WERI-Rb-1 (cell line): Measurements from ENCODE around the gene TMEM109.
A peak's percentile ranks its signal among the peaks of the same experiment; 100 is the strongest.

Source experiments
- DNase-seq: peaks from one replicate; pipeline ENCODE4 v3.0.0-alpha.2; 2020
- H3K27ac ChIP-seq: fragments of 250-450 bp; sonication (Bioruptor Pico); 2 replicates; pipeline ENCODE4 v1.5.1; 2020; ENCODE audit warnings: mild to moderate bottlenecking, moderate library complexity
- H3K27me3 ChIP-seq: fragments of 250-450 bp; sonication (Bioruptor Pico); 2 replicates; pipeline ENCODE4 v1.5.1; 2021; ENCODE audit warnings: mild to moderate bottlenecking, low read depth, moderate library complexity; ENCODE audit not compliant: insufficient read depth, severe bottlenecking
- H3K36me3 ChIP-seq: fragments of 250-450 bp; sonication (Bioruptor Pico); 2 replicates; pipeline ENCODE4 v1.5.1; 2020; ENCODE audit warnings: mild to moderate bottlenecking, moderate library complexity
- H3K4me3 ChIP-seq: 2 replicates; pipeline ENCODE4 v1.5.1; 2011; ENCODE audit warnings: low read depth, mild to moderate bottlenecking, control low read depth, low read length
- H3K9me3 ChIP-seq: fragments of 250-450 bp; sonication (Bioruptor Pico); 2 replicates; pipeline ENCODE4 v1.5.1; 2021; ENCODE audit warnings: mild to moderate bottlenecking, moderate library complexity; ENCODE audit not compliant: severe bottlenecking
- CTCF ChIP-seq: IDR thresholded peaks from 2 replicates; pipeline ENCODE4 v1.5.1; 2011; ENCODE audit warnings: low read depth, mild to moderate bottlenecking, control low read depth, inconsistent platforms, low read length

The TMEM109 gene

GRCh38 chr11:60868682-60869450 lies 45.1 kb upstream of the TMEM109 start:
- no peak for TF ChIP-seq CTCF

GRCh38 chr11:60869451-60869825 lies 44.5 kb upstream of the TMEM109 start:
- no peak for TF ChIP-seq CTCF
- Histone ChIP-seq H3K27me3 (no peaks in the 10 kb centered on the region), H3K36me3 (no peaks in the 10 kb centered on the region), H3K4me3 (no peak overlapping the region), H3K9me3 (no peaks in the 10 kb centered on the region), H3K27ac (no peak overlapping the region)
- DNase-seq, result no peak

More at GRCh38 chr11:60868682-60869450, 45.1 kb upstream of the TMEM109 start:
- no peak overlapping the region for H3K27ac ChIP-seq
- H3K4me3 ChIP-seq, result no peak overlapping the region
- no peak for DNase-seq
- no peaks in the 10 kb centered on the region for H3K9me3 ChIP-seq
- H3K36me3 ChIP-seq, result no peaks in the 10 kb centered on the region
- no peaks in the 10 kb centered on the region for H3K27me3 ChIP-seq

GRCh38 chr11:60870276-60870675 lies 43.7 kb upstream of the TMEM109 start:
- no peak overlapping the region for H3K27ac ChIP-seq
- TF ChIP-seq CTCF, result no peak
- H3K27me3 ChIP-seq, result no peaks in the 10 kb centered on the region
- no peaks in the 10 kb centered on the region for H3K36me3 ChIP-seq
- DNase-seq, result peak; percentile 5
- no peaks in the 10 kb centered on the region for H3K9me3 ChIP-seq
- H3K4me3 ChIP-seq, result no peak overlapping the region

GRCh38 chr11:60870733-60871377 lies 43.1 kb upstream of the TMEM109 start:
- Histone ChIP-seq H3K27me3 (no peaks in the 10 kb centered on the region), H3K4me3 (no peak overlapping the region), H3K36me3 (no peaks in the 10 kb centered on the region), H3K9me3 (no peaks in the 10 kb centered on the region), H3K27ac (no peak overlapping the region)
- peak; percentile 3 for DNase-seq
- no peak for TF ChIP-seq CTCF

- H3K27ac ChIP-seq, result no peak overlapping the region
- DNase-seq, result peak; percentile 2
- H3K27me3 ChIP-seq, result no peaks in the 10 kb centered on the region
- no peak overlapping the region for H3K4me3 ChIP-seq
- H3K9me3 ChIP-seq, result no peaks in the 10 kb centered on the region
- H3K36me3 ChIP-seq, result no peaks in the 10 kb centered on the region
- no peak for TF ChIP-seq CTCF
Observed at GRCh38 chr11:60871378-60872061, 42.4 kb upstream of the TMEM109 start.
